IMR-90 (cell line): Measurements from ENCODE around the gene EFHD2. TPM values are rescaled to one million over a fixed set of nuclear protein-coding genes. Genes with fewer than 3 reads are reported as not detected.

Experiments used
- ATAC-seq: fragments of 200-7000 bp; cut with Tn5 transposase; 2 replicates; pipeline ENCODE4 v1.9.1; 2020; ENCODE audit warnings: low read depth, mild to moderate bottlenecking, moderate library complexity
- BruUV-seq: library from RNA; stranded (reverse); fragments of 400-500 nt; replicated peaks from 2 replicates; lab custom pipeline; 2021; lab: Mats Ljungman, UMichigan
- CTCF ChIA-PET: fragments of 300-600 bp; formaldehyde crosslinking; extraction: SDS; loops from one replicate; lab custom pipeline; 2021; ENCODE audit warnings: antibody characterized with exemption; lab: Yijun Ruan, JAX
- POLR2A ChIA-PET: fragments of 300-600 bp; sonication (Branson Sonifier 250); formaldehyde crosslinking; loops from one replicate; lab custom pipeline; 2022; ENCODE audit warnings: antibody characterized with exemption; ENCODE audit not compliant: unreplicated experiment; lab: Charles Lee
- DNase-seq: peaks from one replicate; pipeline ENCODE4 v3.0.0; 2013
- H2AFZ ChIP-seq: replicated peaks from 2 replicates; pipeline ENCODE3; 2013; ENCODE audit warnings: low read length, mild to moderate bottlenecking; ENCODE audit not compliant: poor library complexity
- H2AK5ac ChIP-seq: 2 replicates; pipeline ENCODE4 v1.6.1; 2013; ENCODE audit warnings: low read depth, low read length, inconsistent platforms
- H2AK9ac ChIP-seq: replicated peaks from 2 replicates; pipeline ENCODE3; 2013; ENCODE audit warnings: mild to moderate bottlenecking, low read depth, low read length, moderate library complexity; ENCODE audit not compliant: poor library complexity
- H2BK120ac ChIP-seq: 2 replicates; pipeline ENCODE4 v1.6.1; 2013; ENCODE audit warnings: low read depth, low read length, inconsistent platforms
- H2BK15ac ChIP-seq: 3 replicates; pipeline ENCODE4 v1.6.1; 2013; ENCODE audit warnings: low read depth, low read length, inconsistent platforms
- H2BK20ac ChIP-seq: 2 replicates; pipeline ENCODE4 v1.6.1; 2013; ENCODE audit warnings: low read depth, mild to moderate bottlenecking, inconsistent platforms, low read length, moderate library complexity
- H2BK5ac ChIP-seq: 2 replicates; pipeline ENCODE4 v1.6.1; 2013; ENCODE audit warnings: mild to moderate bottlenecking, low read depth, low read length, inconsistent platforms; ENCODE audit not compliant: poor library complexity, severe bottlenecking
- H3K14ac ChIP-seq: replicated peaks from 2 replicates; pipeline ENCODE4 v1.6.1; 2013; ENCODE audit warnings: low read depth, low read length, inconsistent platforms
- H3K18ac ChIP-seq: 2 replicates; pipeline ENCODE4 v1.6.1; 2013; ENCODE audit warnings: low read depth, low read length, control low read depth
- H3K23ac ChIP-seq: 2 replicates; pipeline ENCODE4 v1.6.1; 2013; ENCODE audit warnings: low read depth, low read length, inconsistent platforms
- H3K27ac ChIP-seq: 2 replicates; pipeline ENCODE4 v1.5.1; 2013; ENCODE audit warnings: mild to moderate bottlenecking, control low read depth, low read length; ENCODE audit not compliant: insufficient read depth
- H3K27me3 ChIP-seq: 2 replicates; pipeline ENCODE4 v1.6.1; 2013; ENCODE audit warnings: low read length; ENCODE audit not compliant: control insufficient read depth, insufficient read depth
- H3K36me3 ChIP-seq: 2 replicates; pipeline ENCODE4 v1.6.1; 2013; ENCODE audit warnings: low read length, mixed read lengths; ENCODE audit not compliant: control insufficient read depth, insufficient read depth
- H3K4ac ChIP-seq: 2 replicates; pipeline ENCODE4 v1.6.1; 2013; ENCODE audit warnings: low read depth, low read length, inconsistent platforms
- H3K4me1 ChIP-seq: 2 replicates; pipeline ENCODE4 v1.6.1; 2013; ENCODE audit warnings: low read length, mixed read lengths; ENCODE audit not compliant: control insufficient read depth, insufficient read depth
- H3K4me2 ChIP-seq: 2 replicates; pipeline ENCODE4 v1.6.1; 2013; ENCODE audit warnings: low read depth, mild to moderate bottlenecking, control low read depth, low read length, moderate library complexity
- H3K4me3 ChIP-seq: 2 replicates; pipeline ENCODE4 v1.5.1; 2013; ENCODE audit warnings: low read depth, mild to moderate bottlenecking, control low read depth, low read length, moderate library complexity; ENCODE audit not compliant: insufficient read depth
- H3K56ac ChIP-seq: 2 replicates; pipeline ENCODE4 v1.6.1; 2013; ENCODE audit warnings: low read length, inconsistent platforms; ENCODE audit not compliant: insufficient read depth; ENCODE audit errors: extremely low read depth
- H3K79me1 ChIP-seq, 2 experiments: 2 replicates each; pipeline ENCODE4 v1.6.1; 2013; ENCODE audit warnings: low read length in 2 of 2, inconsistent platforms in 1 of 2, low read depth in 1 of 2
- H3K9ac ChIP-seq: 2 replicates; pipeline ENCODE4 v1.6.1; 2013; ENCODE audit warnings: low read depth, low read length, control low read depth
- H3K9me1 ChIP-seq: 2 replicates; pipeline ENCODE4 v1.6.1; 2013; ENCODE audit warnings: low read length, inconsistent platforms; ENCODE audit not compliant: insufficient read depth
- H3K9me3 ChIP-seq: 2 replicates; pipeline ENCODE4 v1.6.1; 2013; ENCODE audit warnings: low read length; ENCODE audit not compliant: control insufficient read depth, insufficient read depth
- H4K20me1 ChIP-seq: 2 replicates; pipeline ENCODE4 v1.6.1; 2013; ENCODE audit warnings: low read length, inconsistent platforms; ENCODE audit not compliant: insufficient read depth
- H4K5ac ChIP-seq: 2 replicates; pipeline ENCODE4 v1.6.1; 2013; ENCODE audit warnings: mild to moderate bottlenecking, low read depth, low read length, control low read depth
- H4K8ac ChIP-seq, 2 experiments: 2 replicates each; pipeline ENCODE4 v1.6.1; 2013; ENCODE audit warnings: low read depth in 2 of 2, low read length in 2 of 2, control low read depth in 1 of 2, inconsistent platforms in 1 of 2
- H4K91ac ChIP-seq: 2 replicates; pipeline ENCODE4 v1.6.1; 2013; ENCODE audit warnings: low read depth, low read length, inconsistent platforms; ENCODE audit not compliant: insufficient read depth
- ELK1 ChIP-seq: fragments of 150-350 bp; IDR thresholded peaks from 2 replicates; pipeline ENCODE4 v1.6.1; 2016; ENCODE audit warnings: low read depth, mild to moderate bottlenecking, low read length, moderate library complexity, borderline replicate concordance
- NFE2L2 ChIP-seq: fragments of 150-350 bp; IDR thresholded peaks from 2 replicates; pipeline ENCODE4 v1.6.1; 2016; ENCODE audit warnings: low read depth, mild to moderate bottlenecking, low read length
- RFX5 ChIP-seq: IDR thresholded peaks from 2 replicates; pipeline ENCODE4 v1.8.0; 2012; ENCODE audit warnings: low read depth, mild to moderate bottlenecking, low read length, moderate library complexity
- WGBS, 2 experiments: methylation state at CpG; one replicate each; pipeline versions ENCODE4 v1.1.5 to v1.1.7; 2013; ENCODE audit warnings: missing lambda C conversion rate in 2 of 2; ENCODE audit not compliant: insufficient read length in 1 of 2; ENCODE audit errors: extremely low coverage in 2 of 2; 5-methylcytosine and 5-hydroxymethylcytosine counted together
- dilution Hi-C: fragments of 300-500 bp; cut with HindIII; formaldehyde crosslinking; loops from one replicate; pipeline ENCODE4 v1.14.3; 2018; ENCODE audit warnings: low sequenced_read_pairs; ENCODE audit not compliant: unreplicated experiment
- in situ Hi-C: fragments of 300-500 bp; cut with MboI; formaldehyde crosslinking; loops from 3 replicates; pipeline ENCODE4 v1.14.3; 2019; ENCODE audit warnings: low sequenced_read_pairs, inconsistent platforms, mixed read lengths
- intact Hi-C: fragments of 100-400 bp; cut with micrococcal nuclease; formaldehyde crosslinking; loops from 2 replicates; pipeline ENCODE4 v1.10.0; 2022
- polyA plus RNA-seq, 3 experiments: library from polyadenylated mRNA; depleted of rRNA; stranded (reverse); fragments of >200 nt; gene quantifications; 2 replicates each; pipeline ENCODE4 v1.2.3, GENCODE V29; 2012; ENCODE audit warnings: low replicate concordance in 1 of 3
- total RNA-seq: library from RNA; depleted of rRNA; stranded (reverse); fragments of >200 nt; gene quantifications from 2 replicates; pipeline ENCODE4 v1.2.3, GENCODE V29; 2012
- TF ChIP-seq, protein P1 (sequence below): fragments of 150-350 bp; IDR thresholded peaks from 2 replicates; pipeline ENCODE4 v1.6.1; 2017; ENCODE audit warnings: mild to moderate bottlenecking, antibody characterized with exemption, low read length, low read depth

The EFHD2 gene
- total and polyA plus RNA-seq, 2 of the 4 experiments (the other 2 are of a cell fraction), result 22.6 to 58.9 TPM

DNA sequence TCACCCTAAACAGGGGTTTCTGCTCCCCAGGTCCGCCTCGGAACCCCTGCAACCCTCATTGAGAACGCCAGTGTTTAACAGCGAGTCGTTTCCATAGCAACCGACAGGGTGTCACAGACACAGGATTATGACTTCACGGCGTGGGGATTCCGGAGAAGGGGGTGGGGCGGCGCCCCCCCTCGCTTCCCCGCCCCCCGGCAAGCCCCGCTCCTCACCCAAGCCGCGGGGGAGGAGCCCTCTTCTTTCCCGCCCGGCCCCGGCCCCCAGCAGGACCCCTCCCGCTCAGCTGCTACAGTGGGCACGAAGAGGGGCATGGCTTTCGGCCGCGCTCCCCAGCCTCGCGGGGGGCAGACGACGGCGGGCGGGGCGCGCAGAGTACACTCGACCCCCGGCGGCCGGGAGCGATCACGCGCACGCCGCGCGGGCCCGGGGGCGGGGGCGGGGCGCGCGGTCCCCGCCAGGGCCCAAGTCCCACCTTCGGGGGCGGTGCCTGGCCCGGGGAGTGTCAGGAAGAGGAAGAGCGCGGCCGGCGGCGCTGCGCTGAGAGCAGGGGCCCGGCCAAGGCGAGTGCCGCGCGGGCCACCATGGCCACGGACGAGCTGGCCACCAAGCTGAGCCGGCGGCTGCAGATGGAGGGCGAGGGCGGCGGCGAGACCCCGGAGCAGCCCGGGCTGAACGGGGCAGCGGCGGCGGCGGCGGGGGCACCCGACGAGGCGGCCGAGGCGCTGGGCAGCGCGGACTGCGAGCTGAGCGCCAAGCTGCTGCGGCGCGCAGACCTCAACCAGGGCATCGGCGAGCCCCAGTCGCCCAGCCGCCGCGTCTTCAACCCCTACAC lies at the start of gene EFHD2 (continued):
- no peak for TF ChIP-seq ELK1

GRCh38 chr1:15360700-15361099 lies 49.0 kb upstream of the EFHD2 start:
- in situ Hi-C loops (no loop called here), intact Hi-C loops (no loop called here), dilution Hi-C loops (no loop called here)
- no peak overlapping the region for H2AFZ ChIP-seq
- no peaks in the 10 kb centered on the region for H3K9me3 ChIP-seq
- no peak overlapping the region for H4K5ac ChIP-seq
- no peaks in the 10 kb centered on the region for H3K36me3 ChIP-seq
- ChIA-PET CTCF (no interaction called here), POLR2A (no interaction called here)
- ATAC-seq (no peak), DNase-seq (no peak)
- WGBS, 2 experiments, result 88% methylated on average over 10 of the region's 14 CpGs; no CpG with 5 or more reads in 1 of the 2 experiments
- no peak overlapping the region for H2BK15ac ChIP-seq
- H3K27ac ChIP-seq, result no peak overlapping the region
- TF ChIP-seq, protein P1, sequence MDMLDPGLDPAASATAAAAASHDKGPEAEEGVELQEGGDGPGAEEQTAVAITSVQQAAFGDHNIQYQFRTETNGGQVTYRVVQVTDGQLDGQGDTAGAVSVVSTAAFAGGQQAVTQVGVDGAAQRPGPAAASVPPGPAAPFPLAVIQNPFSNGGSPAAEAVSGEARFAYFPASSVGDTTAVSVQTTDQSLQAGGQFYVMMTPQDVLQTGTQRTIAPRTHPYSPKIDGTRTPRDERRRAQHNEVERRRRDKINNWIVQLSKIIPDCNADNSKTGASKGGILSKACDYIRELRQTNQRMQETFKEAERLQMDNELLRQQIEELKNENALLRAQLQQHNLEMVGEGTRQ, result no peak
- TF ChIP-seq NFE2L2, result no peak
- no peak for TF ChIP-seq RFX5
- no peaks in the 10 kb centered on the region for H4K20me1 ChIP-seq
- H3K56ac ChIP-seq, result no peak overlapping the region
- H2BK20ac ChIP-seq, result no peak overlapping the region
- H2BK120ac ChIP-seq, result no peak overlapping the region
- H4K8ac ChIP-seq, result no peak overlapping the region
- H3K9me1 ChIP-seq, result peaks cover 5% of the 10 kb centered on the region; the same call in 1 of the 2 replicates
- no peaks in the 10 kb centered on the region for H3K79me1 ChIP-seq
- H2AK5ac ChIP-seq, result no peak overlapping the region
- no peak overlapping the region for H2AK9ac ChIP-seq
- H4K91ac ChIP-seq, result no peak overlapping the region
- H3K18ac ChIP-seq, result no peak overlapping the region
- peaks cover 4% of the 10 kb centered on the region; the same call in 1 of the 2 replicates for H3K4me1 ChIP-seq
- no peak overlapping the region for H3K4ac ChIP-seq
- H3K14ac ChIP-seq, result no peak overlapping the region
- no peak overlapping the region for H3K23ac ChIP-seq
- H3K4me3 ChIP-seq, result no peak overlapping the region
- no TSS peak for BruUV-seq
- no peaks in the 10 kb centered on the region for H3K27me3 ChIP-seq
- no peak overlapping the region for H2BK5ac ChIP-seq
- no peak overlapping the region for H3K9ac ChIP-seq
- no peak overlapping the region for H3K4me2 ChIP-seq
